K562 (cell line): ENCODE measurements around the gene TTC31. TPM values are rescaled to one million over a fixed set of nuclear protein-coding genes. Genes with fewer than 3 reads are reported as not detected.
A peak's percentile ranks its signal among the peaks of the same experiment; 100 is the strongest.

Experiments
- ATAC-seq: fragments of 200-7000 bp; cut with Tn5 transposase; 3 replicates; pipeline ENCODE4 v1.9.1; 2020; ENCODE audit warnings: moderate library complexity
- BruUV-seq: library from RNA; stranded (reverse); fragments of 400-500 nt; replicated peaks from 2 replicates; lab custom pipeline; 2021; lab: Mats Ljungman, UMichigan
- CTCF ChIA-PET: fragments of 300-600 bp; formaldehyde crosslinking; extraction: SDS; loops from one replicate; lab custom pipeline; 2021; ENCODE audit warnings: low intra/inter-chr PET ratio; lab: Yijun Ruan, JAX
- POLR2A ChIA-PET: fragments of 300-600, 350-650 bp; sonication (Branson Sonifier 250); formaldehyde crosslinking; extraction: SDS; loops from one replicate; lab custom pipeline; 2021; ENCODE audit warnings: antibody characterized with exemption, inconsistent platforms; lab: Yijun Ruan, JAX
- DNase-seq, 4 experiments: peaks; one replicate each; pipeline versions ENCODE4 v3.0.0 to v3.0.0-alpha.2; 2011 to 2018; ENCODE audit warnings: low spot score in 3 of 4, mixed read lengths in 3 of 4; ENCODE audit errors: extremely low read depth in 1 of 4
- FAIRE-seq: peaks from 2 replicates; lab custom pipeline; 2011; peaks lifted over from hg19 to GRCh38; lab: Jason Lieb, UNC
- H2AFZ ChIP-seq: 2 replicates; pipeline ENCODE4 v1.6.0; 2011; ENCODE audit warnings: low read depth, low read length, control low read depth, inconsistent platforms
- H3K27ac ChIP-seq: fragments of 200-600 bp; 3 replicates; pipeline ENCODE4 v1.8.0; 2011; ENCODE audit warnings: low read depth, mild to moderate bottlenecking, control low read depth, inconsistent platforms, low read length, moderate library complexity, mixed read lengths; ENCODE audit errors: extremely low read depth
- H3K27me3 ChIP-seq, 2 experiments: fragments of 300-600 bp in 1 of 2; 2 replicates in 1 of 2; 3 replicates in 1 of 2; pipeline versions ENCODE4 v1.6.0 to v1.8.0; 2011; ENCODE audit warnings: inconsistent platforms in 2 of 2, low read length in 2 of 2, mild to moderate bottlenecking in 1 of 2, mixed read lengths in 1 of 2, moderate library complexity in 1 of 2; ENCODE audit not compliant: control insufficient read depth in 2 of 2, insufficient read depth in 2 of 2
- H3K36me3 ChIP-seq: fragments of 300-600 bp; 3 replicates; pipeline ENCODE4 v1.8.0; 2011; ENCODE audit warnings: mild to moderate bottlenecking, low read length, inconsistent platforms; ENCODE audit not compliant: control insufficient read depth, insufficient read depth
- H3K4me1 ChIP-seq, 2 experiments: fragments of 200-600 bp in 1 of 2; replicated peaks in 1 of 2; 2 replicates in 1 of 2; 3 replicates in 1 of 2; pipeline versions ENCODE4 v1.5.1 to v1.8.0; 2011; ENCODE audit warnings: inconsistent platforms in 2 of 2, low read length in 2 of 2, mild to moderate bottlenecking in 1 of 2, mixed read lengths in 1 of 2, moderate library complexity in 1 of 2; ENCODE audit not compliant: control insufficient read depth in 2 of 2, insufficient read depth in 2 of 2
- H3K4me2 ChIP-seq: 2 replicates; pipeline ENCODE4 v1.6.1; 2011; ENCODE audit warnings: low read length, control low read depth, inconsistent platforms, mixed read lengths; ENCODE audit not compliant: insufficient read depth
- H3K4me3 ChIP-seq: fragments of 200-600 bp; sonication (generic), shearing (Covaris generic); 2 replicates; pipeline ENCODE4 v1.5.1; 2016; ENCODE audit warnings: control low read depth, inconsistent platforms
- H3K79me2 ChIP-seq: fragments of 200-600 bp; 3 replicates; pipeline ENCODE4 v1.8.0; 2011; ENCODE audit warnings: low read length, inconsistent platforms; ENCODE audit not compliant: control insufficient read depth, insufficient read depth
- H3K9ac ChIP-seq, 2 experiments: 2 replicates each; pipeline versions ENCODE4 v1.6.0 to v1.6.1; 2011; ENCODE audit warnings: low read depth in 2 of 2, low read length in 2 of 2, control low read depth in 1 of 2, inconsistent platforms in 1 of 2, mild to moderate bottlenecking in 1 of 2, mixed read lengths in 1 of 2; ENCODE audit not compliant: insufficient read depth in 1 of 2
- H3K9me1 ChIP-seq: one replicate; pipeline ENCODE4 v1.6.0; 2011; ENCODE audit warnings: inconsistent platforms, mild to moderate bottlenecking, low read length, moderate library complexity; ENCODE audit not compliant: control insufficient read depth, insufficient read depth
- H3K9me3 ChIP-seq: replicated peaks from 2 replicates; pipeline ENCODE4 v1.5.1; 2011; ENCODE audit warnings: low read depth, low read length, inconsistent platforms; ENCODE audit not compliant: control insufficient read depth, insufficient read depth
- H4K20me1 ChIP-seq: replicated peaks from 2 replicates; pipeline ENCODE4 v1.6.1; 2011; ENCODE audit warnings: low read length, inconsistent platforms, mixed read lengths; ENCODE audit not compliant: control insufficient read depth, insufficient read depth
- NFRKB ChIP-seq: fragments of 450-650 bp; IDR thresholded peaks from 2 replicates; pipeline ENCODE4 v1.6.1; 2016; ENCODE audit warnings: low read depth
- SMAD2 ChIP-seq: fragments of 150-350 bp; IDR thresholded peaks from 2 replicates; pipeline ENCODE4 v1.6.1; 2014; ENCODE audit warnings: low read depth, mild to moderate bottlenecking, low read length
- TBP ChIP-seq: optimal IDR thresholded peaks from 2 replicates; pipeline ENCODE3; 2011; ENCODE audit warnings: low read depth, low read length, improper control_type of control experiment
- WGBS: fragments of 100-300 bp; shearing (Covaris generic); methylation state at CpG from one replicate; pipeline ENCODE4 v1.1.6; 2016; ENCODE audit warnings: low coverage, mixed read lengths; ENCODE audit not compliant: insufficient coverage; ENCODE audit errors: missing lambda C conversion rate; 5-methylcytosine and 5-hydroxymethylcytosine counted together
- in situ Hi-C: fragments of 300-500 bp; cut with MboI; formaldehyde crosslinking; loops from 4 replicates; pipeline ENCODE4 v1.15.0; 2018; ENCODE audit warnings: inconsistent platforms, mixed read lengths
- intact Hi-C: fragments of 100-400 bp; cut with micrococcal nuclease; formaldehyde crosslinking; loops from 2 replicates; pipeline ENCODE4 v1.14.2; 2022
- polyA plus RNA-seq, 8 experiments: library from polyadenylated mRNA; depleted of rRNA in 4 of 8; stranded (reverse) in 5 of 8; unstranded in 3 of 8; fragments of >200 nt; fragmentation: Nextera tagmentation in 2 of 8; fragmentation: Illumina TruSeq in 1 of 8; extraction: Ambion mirVana in 2 of 8; extraction: Trizol in 1 of 8; gene quantifications; 2 replicates each; pipeline versions ENCODE4 v1.2.1 to v1.2.3, GENCODE V29; 2011 to 2014; ENCODE audit warnings: inconsistent platforms in 1 of 8, missing spikeins in 1 of 8
- total RNA-seq, 7 experiments: library from RNA; depleted of rRNA in 6 of 7; stranded (reverse); fragments of >200 nt in 6 of 7; fragmentation: Illumina TruSeq in 2 of 7; extraction: Trizol in 2 of 7; gene quantifications; 2 replicates each; pipeline versions ENCODE4 v1.2.1 to v1.2.3, GENCODE V29; 2011 to 2021; ENCODE audit warnings: low replicate concordance in 1 of 7
- TF ChIP-seq, protein P1 (sequence below): sonication (generic); formaldehyde crosslinking; IDR thresholded peaks from 2 replicates; pipeline ENCODE4 v1.4.0; 2020; ENCODE audit warnings: mild to moderate bottlenecking, missing genetic modification reagents

TTC31 gene
- total and polyA plus RNA-seq, 9 of the 15 experiments (the other 6 are each of a cell fraction or from before 2014, with no cell fraction given) = 4.7 to 30.5 (median 15.9) TPM

DNA sequence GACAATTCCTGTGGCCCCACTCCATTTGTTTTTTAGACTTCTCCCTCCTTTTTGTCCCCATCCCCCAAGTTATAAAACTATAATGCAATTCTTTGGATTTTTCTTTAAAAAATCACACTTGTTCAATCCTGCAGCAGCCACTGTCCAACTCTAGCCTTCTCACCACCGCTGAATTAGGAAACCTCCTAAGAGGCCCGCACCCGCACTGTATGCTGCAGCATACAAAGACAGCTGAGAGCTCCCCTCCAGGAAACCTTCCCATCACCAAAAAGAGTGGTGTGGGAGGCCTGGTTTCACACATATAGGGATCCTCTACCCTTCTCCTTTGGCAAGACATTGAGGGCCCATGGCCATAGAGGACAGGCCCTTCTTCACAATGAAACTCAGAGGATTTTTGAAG, 21.7 kb downstream of the TTC31 start:
- peaks cover 46% of the 10 kb centered on the region for H3K79me2 ChIP-seq
- H4K20me1 ChIP-seq = no peaks in the 10 kb centered on the region
- H3K36me3 ChIP-seq = peaks cover 13% of the 10 kb centered on the region; the same call in 2 of the 3 replicates
- no peaks in the 10 kb centered on the region for H3K27me3 ChIP-seq
- H3K4me1 ChIP-seq = peaks cover 42 to 61% of the 10 kb centered on the region in 2 experiments; a peak in 4 of 5 replicates
- in situ Hi-C loops (no loop called here), intact Hi-C loops (loop anchor here (5.0 kb wide), 1 partner anchor 68 kb away; no protein-coding TSS in a partner anchor)
- H3K9me1 ChIP-seq = no peaks in the 10 kb centered on the region
- H3K27ac ChIP-seq = peak overlapping the region; percentile 79
- peak overlapping the region; percentile 38 to 87; a peak in 3 of 4 replicates for H3K9ac ChIP-seq
- ATAC-seq (no peak), DNase-seq (peak in 1 of 4 experiments; percentile 34), FAIRE-seq (no peak)
- H3K4me2 ChIP-seq = peak overlapping the region; percentile 95
- TSS peak; percentile 52 for BruUV-seq
- H3K4me3 ChIP-seq = peak overlapping the region; percentile 40; the same call in 1 of the 2 replicates
- no peak overlapping the region for H2AFZ ChIP-seq
- WGBS = 38% methylated on average over 3 of the region's 3 CpGs
- ChIA-PET CTCF (no interaction called here), POLR2A (interaction anchor here (0.6 to 1.6 kb wide), 8 partner anchors 9 to 105 kb away, joined by 3 to 6 read pairs (median 4); no protein-coding TSS in a partner anchor)
- TF ChIP-seq SMAD2 (no peak), TBP (peak; percentile 21)
- H3K9me3 ChIP-seq = no peaks in the 10 kb centered on the region

- WGBS = 50% methylated on average over 13 of the region's 14 CpGs
- Histone ChIP-seq H3K9me1 (no peaks in the 10 kb centered on the region), H3K4me2 (peak overlapping the region; percentile 76), H3K27ac (peak overlapping the region; percentile 15), H3K4me3 (peak overlapping the region; percentile 20), H3K9ac (peak overlapping the region; percentile 11 to 89), H3K9me3 (no peaks in the 10 kb centered on the region), H4K20me1 (no peaks in the 10 kb centered on the region), H2AFZ (no peak overlapping the region), H3K79me2 (peaks cover 46% of the 10 kb centered on the region), H3K27me3 (no peaks in the 10 kb centered on the region), H3K36me3 (peaks cover 13% of the 10 kb centered on the region; the same call in 2 of the 3 replicates), H3K4me1 (peaks cover 46 to 66% of the 10 kb centered on the region in 2 experiments; a peak in 4 of 5 replicates)
- ATAC-seq (no peak), DNase-seq (no peak), FAIRE-seq (no peak)
- no TSS peak for BruUV-seq
- intact Hi-C loops (no loop called here), in situ Hi-C loops (no loop called here)
- no peak for TF ChIP-seq NFRKB
- TF ChIP-seq, protein P1, sequence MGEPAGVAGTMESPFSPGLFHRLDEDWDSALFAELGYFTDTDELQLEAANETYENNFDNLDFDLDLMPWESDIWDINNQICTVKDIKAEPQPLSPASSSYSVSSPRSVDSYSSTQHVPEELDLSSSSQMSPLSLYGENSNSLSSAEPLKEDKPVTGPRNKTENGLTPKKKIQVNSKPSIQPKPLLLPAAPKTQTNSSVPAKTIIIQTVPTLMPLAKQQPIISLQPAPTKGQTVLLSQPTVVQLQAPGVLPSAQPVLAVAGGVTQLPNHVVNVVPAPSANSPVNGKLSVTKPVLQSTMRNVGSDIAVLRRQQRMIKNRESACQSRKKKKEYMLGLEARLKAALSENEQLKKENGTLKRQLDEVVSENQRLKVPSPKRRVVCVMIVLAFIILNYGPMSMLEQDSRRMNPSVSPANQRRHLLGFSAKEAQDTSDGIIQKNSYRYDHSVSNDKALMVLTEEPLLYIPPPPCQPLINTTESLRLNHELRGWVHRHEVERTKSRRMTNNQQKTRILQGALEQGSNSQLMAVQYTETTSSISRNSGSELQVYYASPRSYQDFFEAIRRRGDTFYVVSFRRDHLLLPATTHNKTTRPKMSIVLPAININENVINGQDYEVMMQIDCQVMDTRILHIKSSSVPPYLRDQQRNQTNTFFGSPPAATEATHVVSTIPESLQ (CRISPR knock-in tag) = 0 out of 2 replicates have a peak, but pooled peaks have one; percentile 37
- ChIA-PET CTCF (interaction anchor here (0.6 kb wide), 1 partner anchor 109 kb away, joined by 3 read pairs; no protein-coding TSS in a partner anchor), POLR2A (interaction anchor here (0.5 to 1.9 kb wide), 6 partner anchors 13 to 324 kb away, joined by 3 to 5 read pairs (median 4); partner anchors contain the start of genes CCDC142 and TTC31)
These were observed 22.8 kb downstream of the TTC31 start for GRCh38 chr2:74505448-74506246.
